HG03025 (cell line): ENCODE measurements around the gene MAP2K6.
"Not testable (repeated sequence)": the region's sequence is repeated elsewhere in the genome, so short reads cannot be mapped to it uniquely, and the experiment has no call there.

Experiments used
- ATAC-seq: cut with Tn5 transposase; IDR thresholded peaks from one replicate; pipeline ENCODE4 v1.9.1; 2021; ENCODE audit warnings: mild to moderate bottlenecking, moderate library complexity; ENCODE audit not compliant: unreplicated experiment, low FRiP score

The MAP2K6 gene

DNA sequence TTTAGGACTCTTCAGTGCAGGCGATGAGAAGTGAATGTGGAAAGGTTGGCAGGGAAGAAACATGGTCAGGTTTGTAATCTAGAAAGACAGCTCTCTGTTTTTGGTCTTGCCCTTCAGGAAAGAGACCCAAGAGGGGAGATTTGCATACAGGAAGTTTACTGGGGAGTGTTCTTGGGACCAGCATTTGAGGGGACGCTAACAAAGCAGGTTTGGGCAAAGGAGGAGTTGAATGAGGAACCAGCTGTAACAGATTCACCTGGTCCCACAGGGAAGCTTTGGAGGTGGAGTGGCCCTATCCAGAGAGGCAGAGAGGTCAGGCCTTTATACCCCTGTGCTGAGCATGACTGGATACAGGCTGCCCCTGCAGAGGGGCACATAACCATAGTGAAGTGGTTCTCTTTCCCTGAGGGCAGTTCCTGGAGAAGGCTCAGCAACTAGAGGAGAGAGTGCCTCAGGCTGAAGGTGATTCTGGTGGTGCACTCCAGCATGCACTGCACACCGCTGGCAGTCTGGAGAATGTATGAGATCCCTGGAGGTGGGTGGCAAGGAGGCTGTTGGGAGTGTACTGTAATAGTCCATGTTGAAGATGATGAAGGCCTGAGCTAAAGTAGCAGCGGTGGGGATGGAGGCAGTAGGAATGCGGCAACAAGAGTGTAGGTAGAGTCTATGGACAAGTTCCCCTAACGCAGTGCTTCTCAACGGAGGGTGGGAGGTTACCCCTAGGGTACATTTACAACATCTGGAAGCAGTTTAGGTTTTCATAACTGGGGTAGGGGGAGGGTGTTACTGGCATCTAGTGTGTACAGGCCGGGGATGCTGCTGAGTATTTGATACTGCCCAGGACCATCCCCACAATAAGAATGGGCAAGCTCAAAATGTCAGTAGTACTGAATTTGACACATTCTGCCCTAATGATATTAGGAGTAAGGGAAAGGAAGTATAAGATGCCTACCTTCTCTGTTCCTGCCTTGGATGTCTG is 37.2 kb downstream of the MAP2K6 start:
- ATAC-seq, result peak; percentile 85

DNA sequence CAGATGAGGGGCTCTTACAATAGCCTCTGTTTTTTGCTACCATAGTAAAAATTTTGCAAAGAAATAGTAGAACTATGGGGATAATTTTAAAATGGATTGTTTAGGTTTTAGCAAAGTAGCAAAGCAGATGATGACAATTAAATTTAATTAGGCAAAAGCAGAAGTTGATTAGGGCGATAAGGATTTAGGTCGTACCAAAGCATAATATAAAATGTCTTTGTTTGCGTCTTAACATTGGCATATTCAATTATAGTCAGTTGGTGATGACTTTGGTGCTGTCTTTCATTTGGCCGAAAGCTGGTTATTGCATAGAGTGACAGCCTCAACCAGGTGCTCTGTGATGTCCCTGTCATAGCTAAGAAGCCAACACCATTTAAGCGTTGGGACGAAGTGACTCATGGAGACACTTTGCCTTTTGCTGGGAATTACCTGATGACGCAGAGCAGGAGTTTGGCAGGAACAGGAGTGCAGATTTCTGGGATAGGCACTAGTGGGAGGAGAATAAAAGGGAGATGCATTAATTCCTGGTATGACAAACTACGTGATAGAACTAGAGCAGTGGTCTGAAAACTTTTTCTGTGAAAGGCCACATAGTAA is 38.3 kb downstream of the MAP2K6 start:
- ATAC-seq, result no peak

- no peak for ATAC-seq
These were observed 39.6 kb downstream of the MAP2K6 start for GRCh38 chr17:69454051-69454450.

- ATAC-seq, result no peak
These were observed 40.5 kb downstream of the MAP2K6 start for GRCh38 chr17:69455040-69455439.

DNA sequence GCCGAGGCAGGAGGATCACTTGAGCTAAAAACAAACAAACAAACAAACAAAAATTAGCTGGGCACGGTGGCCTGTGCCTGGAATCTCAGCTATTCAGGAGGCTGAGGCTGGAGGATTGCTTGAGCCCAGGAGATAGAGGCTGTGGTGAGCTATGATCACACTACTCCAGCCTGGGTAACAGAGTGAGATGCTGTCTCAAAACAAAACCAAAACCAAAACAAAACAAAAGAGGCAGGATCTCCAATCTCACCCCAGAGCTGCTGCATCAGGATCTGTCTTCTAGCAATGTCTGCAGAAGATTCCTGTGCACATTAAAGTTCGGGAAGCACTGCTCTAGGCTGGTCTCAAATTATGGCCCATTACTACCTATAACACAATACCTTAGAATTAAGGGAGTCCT is 43.1 kb downstream of the MAP2K6 start:
- ATAC-seq, result no peak

GRCh38 chr17:69460963-69461922 is 46.7 kb downstream of the MAP2K6 start:
- ATAC-seq, result no peak

DNA sequence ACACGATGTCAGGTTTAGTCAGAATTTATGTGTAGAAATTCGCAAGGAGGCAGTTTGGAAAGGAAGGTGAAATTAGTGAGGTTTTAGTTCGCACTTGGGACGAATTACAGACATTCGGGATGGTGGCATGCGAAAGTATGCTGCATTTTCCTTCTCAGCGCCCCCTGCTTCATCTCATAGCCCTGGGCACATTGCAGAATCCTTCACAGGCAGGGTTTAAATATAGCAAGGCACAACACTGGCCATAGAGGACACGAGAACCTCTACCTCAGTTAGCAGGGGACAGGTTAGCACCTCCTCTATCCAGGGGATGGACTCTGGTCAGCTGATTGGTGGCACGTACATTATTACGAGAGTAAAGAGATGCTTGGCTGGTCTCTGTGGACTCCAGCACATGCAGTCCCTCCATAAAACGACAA is 47.5 kb downstream of the MAP2K6 start:
- ATAC-seq, result no peak

DNA sequence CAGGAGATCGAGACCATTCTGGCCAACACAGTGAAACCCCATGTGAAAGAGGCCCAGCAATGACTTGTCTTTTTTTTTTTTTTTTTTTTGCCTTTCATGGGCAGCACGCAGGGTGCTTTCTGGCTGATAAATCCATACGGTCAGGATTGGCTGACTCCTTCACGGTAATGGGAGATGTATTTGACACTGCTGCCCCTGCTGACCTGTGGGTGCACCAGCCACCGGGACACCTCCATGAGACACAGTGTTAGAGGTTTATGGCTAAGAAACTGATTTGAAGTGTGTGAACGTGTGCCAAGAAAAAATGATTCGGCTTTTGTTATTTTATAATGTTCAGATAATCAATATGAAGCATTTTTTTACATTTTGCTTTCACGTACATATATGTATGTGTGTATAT is 48.4 kb downstream of the MAP2K6 start:
- ATAC-seq, result no peak

DNA sequence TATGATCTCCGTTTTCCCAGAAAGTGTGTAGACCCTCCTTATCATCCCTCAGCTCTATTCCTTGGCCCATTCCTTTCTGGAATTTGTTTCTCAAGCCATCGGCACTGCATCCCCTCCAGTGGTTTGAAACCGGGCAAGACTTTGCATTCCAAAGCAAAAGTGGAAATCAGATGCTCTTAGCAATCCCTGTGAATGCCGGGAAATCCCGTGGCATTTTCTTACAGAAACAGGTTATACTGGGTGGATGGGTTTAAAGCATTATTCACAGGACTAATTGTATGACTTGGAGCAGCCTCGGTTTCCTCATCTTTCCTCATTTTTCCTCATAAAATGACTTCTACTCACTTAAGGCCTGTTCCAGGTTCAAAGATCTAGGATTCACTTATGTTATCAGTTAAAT is 52.0 kb downstream of the MAP2K6 start:
- no peak for ATAC-seq

GRCh38 chr17:69466905-69467667 is 52.6 kb downstream of the MAP2K6 start:
- ATAC-seq, result no peak

DNA sequence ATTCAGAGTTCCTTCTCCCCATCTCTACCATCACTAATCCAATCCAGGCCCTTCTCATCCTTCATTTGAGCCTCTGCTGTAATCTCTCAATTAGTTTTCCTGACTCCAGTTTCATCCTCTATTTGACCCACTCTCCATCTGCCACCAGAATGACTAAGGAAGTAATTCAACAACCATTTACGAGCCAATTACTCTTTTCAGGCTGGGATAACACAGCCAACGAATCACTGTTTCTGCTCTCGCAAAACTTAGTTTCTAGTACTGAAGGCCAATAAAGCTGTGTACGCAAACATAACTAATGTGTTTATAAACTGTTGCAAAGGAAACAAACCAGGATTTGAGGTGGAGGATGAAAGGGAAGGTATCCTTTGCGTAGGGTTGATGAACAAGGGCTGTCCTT is 53.7 kb downstream of the MAP2K6 start:
- no peak for ATAC-seq

GRCh38 chr17:69470702-69471101 is 56.2 kb downstream of the MAP2K6 start:
- ATAC-seq, result no peak

DNA sequence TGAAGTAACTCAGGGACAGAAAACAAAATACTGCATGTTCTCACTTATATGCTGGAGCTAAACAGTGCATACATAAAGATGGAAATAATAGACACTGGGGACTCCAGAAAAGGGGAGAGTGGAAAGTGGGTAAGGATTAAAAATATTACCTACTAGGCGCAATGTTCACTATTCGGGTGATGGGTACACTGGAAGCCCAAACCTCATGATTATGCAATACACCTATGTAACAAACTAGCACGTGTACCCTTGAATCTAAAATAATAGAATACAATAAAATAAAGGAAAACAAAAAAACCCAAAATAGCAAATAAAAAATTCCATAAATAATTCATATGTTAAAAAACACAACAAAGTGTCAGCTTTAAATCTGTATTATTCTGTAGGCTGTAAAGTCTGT is 56.9 kb downstream of the MAP2K6 start:
- ATAC-seq, result no peak

GRCh38 chr17:69473841-69474831 is 59.6 kb downstream of the MAP2K6 start:
- ATAC-seq, result no peak

DNA sequence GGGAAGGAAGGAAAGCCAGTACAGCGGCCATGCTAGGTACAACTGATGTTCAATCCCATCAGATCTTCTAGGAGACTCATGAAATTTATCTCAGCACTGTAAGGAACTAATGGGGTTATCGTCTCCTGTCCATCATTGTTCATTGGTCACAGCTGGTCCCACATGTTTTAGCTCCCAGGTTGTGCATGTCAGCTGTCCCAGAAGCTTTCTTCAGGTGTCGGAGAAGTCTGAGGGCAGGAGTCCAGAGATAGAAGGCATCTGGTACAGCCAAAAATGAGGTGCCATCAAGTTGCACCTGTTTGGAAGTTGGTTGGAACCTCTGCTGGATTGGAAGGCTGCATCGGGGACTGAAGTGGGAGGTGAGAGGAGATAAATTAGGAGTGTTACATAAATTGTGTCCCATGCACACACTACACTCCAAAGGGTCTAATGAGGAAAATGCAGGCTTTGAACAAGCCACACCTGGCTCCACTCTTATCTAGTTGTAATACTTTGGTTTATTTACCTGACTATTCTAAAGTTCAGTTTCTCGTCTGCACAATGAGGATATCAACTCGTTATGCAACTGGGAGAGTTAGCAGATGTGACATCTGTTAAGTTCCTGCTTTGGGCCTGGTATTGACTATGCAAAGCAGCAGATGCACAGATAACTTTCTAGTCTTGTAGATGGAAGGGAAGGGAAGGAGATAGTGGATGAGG is 62.9 kb downstream of the MAP2K6 start:
- ATAC-seq, result no peak

DNA sequence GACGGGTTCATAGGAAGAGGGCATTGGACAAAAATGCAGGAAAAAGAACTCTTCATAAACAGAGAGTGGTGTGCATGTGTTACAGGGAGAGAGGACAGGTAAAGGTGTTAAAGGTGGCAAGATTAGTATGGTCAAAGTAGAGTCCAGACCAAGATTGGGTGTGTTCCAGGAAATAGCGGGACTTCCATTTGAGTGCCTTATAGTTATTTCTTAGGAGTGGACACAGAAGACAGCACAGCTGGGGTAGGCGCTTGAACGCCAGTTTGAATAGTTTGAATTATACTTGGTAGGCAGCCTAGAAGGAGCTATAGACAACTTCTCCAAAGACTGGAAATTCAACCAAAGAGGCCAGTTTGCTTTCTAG is 63.4 kb downstream of the MAP2K6 start:
- no peak for ATAC-seq

- ATAC-seq, result no peak
These were observed 64.4 kb downstream of the MAP2K6 start for GRCh38 chr17:69478916-69479315.

- ATAC-seq, result not testable (repeated sequence)
These were observed 65.3 kb downstream of the MAP2K6 start for GRCh38 chr17:69479756-69480155.
